Measurements from ENCODE around the gene ABCD4.

DNA sequence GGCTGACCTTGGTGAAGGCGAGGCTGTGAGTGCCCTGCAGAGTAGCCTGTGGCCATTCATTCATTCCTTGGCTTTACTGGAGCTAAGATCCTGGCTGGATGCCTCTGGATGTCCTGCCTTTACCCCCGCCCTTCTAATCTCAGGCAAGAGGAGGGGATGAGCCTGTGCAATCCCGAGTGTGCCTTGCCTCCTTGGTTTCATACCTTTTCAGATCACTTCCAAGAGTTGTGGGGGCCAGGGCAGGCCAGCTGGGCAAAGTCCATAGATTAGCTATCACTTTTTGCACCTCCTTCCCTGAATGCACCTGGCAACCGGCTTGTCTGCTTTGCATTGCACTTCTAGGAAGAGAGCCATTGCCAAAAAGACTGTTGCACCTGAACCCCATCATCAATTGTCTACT lies 47.0 kb upstream of the ABCD4 start:
- TF ChIP-seq, protein P1, sequence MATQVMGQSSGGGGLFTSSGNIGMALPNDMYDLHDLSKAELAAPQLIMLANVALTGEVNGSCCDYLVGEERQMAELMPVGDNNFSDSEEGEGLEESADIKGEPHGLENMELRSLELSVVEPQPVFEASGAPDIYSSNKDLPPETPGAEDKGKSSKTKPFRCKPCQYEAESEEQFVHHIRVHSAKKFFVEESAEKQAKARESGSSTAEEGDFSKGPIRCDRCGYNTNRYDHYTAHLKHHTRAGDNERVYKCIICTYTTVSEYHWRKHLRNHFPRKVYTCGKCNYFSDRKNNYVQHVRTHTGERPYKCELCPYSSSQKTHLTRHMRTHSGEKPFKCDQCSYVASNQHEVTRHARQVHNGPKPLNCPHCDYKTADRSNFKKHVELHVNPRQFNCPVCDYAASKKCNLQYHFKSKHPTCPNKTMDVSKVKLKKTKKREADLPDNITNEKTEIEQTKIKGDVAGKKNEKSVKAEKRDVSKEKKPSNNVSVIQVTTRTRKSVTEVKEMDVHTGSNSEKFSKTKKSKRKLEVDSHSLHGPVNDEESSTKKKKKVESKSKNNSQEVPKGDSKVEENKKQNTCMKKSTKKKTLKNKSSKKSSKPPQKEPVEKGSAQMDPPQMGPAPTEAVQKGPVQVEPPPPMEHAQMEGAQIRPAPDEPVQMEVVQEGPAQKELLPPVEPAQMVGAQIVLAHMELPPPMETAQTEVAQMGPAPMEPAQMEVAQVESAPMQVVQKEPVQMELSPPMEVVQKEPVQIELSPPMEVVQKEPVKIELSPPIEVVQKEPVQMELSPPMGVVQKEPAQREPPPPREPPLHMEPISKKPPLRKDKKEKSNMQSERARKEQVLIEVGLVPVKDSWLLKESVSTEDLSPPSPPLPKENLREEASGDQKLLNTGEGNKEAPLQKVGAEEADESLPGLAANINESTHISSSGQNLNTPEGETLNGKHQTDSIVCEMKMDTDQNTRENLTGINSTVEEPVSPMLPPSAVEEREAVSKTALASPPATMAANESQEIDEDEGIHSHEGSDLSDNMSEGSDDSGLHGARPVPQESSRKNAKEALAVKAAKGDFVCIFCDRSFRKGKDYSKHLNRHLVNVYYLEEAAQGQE (IDR thresholded peaks at IDR 0.05; ENCODE audit: insufficient read depth in 1 of 2, low read depth in 2 of 2, low read length in 2 of 2), result no peak
- TF ChIP-seq TAF1 (IDR thresholded peaks at IDR 0.05; ENCODE audit: borderline replicate concordance, insufficient read depth, low read length) (no peak), POLR2AphosphoS5 (IDR thresholded peaks at IDR 0.05; ENCODE audit: low read depth, low read length) (no peak), SIN3A (IDR thresholded peaks at IDR 0.05; ENCODE audit: borderline replicate concordance, insufficient read depth, low read length) (no peak), FOXP2 (optimal IDR thresholded peaks at IDR 0.05; ENCODE audit: borderline replicate concordance, extremely low read depth, extremely low read length, insufficient read depth) (no peak)
